Measurements from ENCODE around the gene FXYD2.
"Not testable (repeated sequence)": the region's sequence is repeated elsewhere in the genome, so short reads cannot be mapped to it uniquely, and the experiment has no call there.

- not testable (repeated sequence) for TF ChIP-seq POLR2A, EP300, POLR2AphosphoS5 (IDR thresholded peaks at IDR 0.05)
- TF ChIP-seq, protein P1, sequence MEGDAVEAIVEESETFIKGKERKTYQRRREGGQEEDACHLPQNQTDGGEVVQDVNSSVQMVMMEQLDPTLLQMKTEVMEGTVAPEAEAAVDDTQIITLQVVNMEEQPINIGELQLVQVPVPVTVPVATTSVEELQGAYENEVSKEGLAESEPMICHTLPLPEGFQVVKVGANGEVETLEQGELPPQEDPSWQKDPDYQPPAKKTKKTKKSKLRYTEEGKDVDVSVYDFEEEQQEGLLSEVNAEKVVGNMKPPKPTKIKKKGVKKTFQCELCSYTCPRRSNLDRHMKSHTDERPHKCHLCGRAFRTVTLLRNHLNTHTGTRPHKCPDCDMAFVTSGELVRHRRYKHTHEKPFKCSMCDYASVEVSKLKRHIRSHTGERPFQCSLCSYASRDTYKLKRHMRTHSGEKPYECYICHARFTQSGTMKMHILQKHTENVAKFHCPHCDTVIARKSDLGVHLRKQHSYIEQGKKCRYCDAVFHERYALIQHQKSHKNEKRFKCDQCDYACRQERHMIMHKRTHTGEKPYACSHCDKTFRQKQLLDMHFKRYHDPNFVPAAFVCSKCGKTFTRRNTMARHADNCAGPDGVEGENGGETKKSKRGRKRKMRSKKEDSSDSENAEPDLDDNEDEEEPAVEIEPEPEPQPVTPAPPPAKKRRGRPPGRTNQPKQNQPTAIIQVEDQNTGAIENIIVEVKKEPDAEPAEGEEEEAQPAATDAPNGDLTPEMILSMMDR (IDR thresholded peaks at IDR 0.05), result not testable (repeated sequence)
These were observed 14.5 kb downstream of the FXYD2 start for GRCh38 chr11:117810056-117810451.

Measured in suprapubic skin (tissue), 4 donors.